ENCODE measurements around the gene CSH2.
"Not testable (repeated sequence)": the region's sequence is repeated elsewhere in the genome, so short reads cannot be mapped to it uniquely, and the experiment has no call there.

Gene CSH2

GRCh38 chr17:63873577-63873976 is at the start of gene CSH2:
Gene CSH2 (minus strand): TSS chr17:63873677. CDS start chr17:63873614, 63 bp downstream.
- not testable (repeated sequence) for H3K36me3 ChIP-seq (ENCODE audit: control insufficient read depth, insufficient read depth, low read length); H3K4me3 ChIP-seq (ENCODE audit: low read depth, low read length); H3K4me2 ChIP-seq (ENCODE audit: low read length); H3K27me3 ChIP-seq (ENCODE audit: control insufficient read depth, insufficient read depth, low read length); H3K4me1 ChIP-seq; H3K9ac ChIP-seq; H3K79me2 ChIP-seq; H3K9me3 ChIP-seq (ENCODE audit: control insufficient read depth, low read length); H3K27ac ChIP-seq; H2AFZ ChIP-seq

- H3K4me2 ChIP-seq (ENCODE audit: low read length); H3K36me3 ChIP-seq (ENCODE audit: control insufficient read depth, insufficient read depth, low read length); H3K27ac ChIP-seq; H3K9me3 ChIP-seq (ENCODE audit: control insufficient read depth, low read length); H3K9ac ChIP-seq; H3K27me3 ChIP-seq (ENCODE audit: control insufficient read depth, insufficient read depth, low read length); H3K79me2 ChIP-seq; H2AFZ ChIP-seq; H3K4me3 ChIP-seq (ENCODE audit: low read depth, low read length); H3K4me1 ChIP-seq: not testable (repeated sequence)
These were observed 48.9 kb upstream of the CSH2 start for GRCh38 chr17:63922402-63922801.

GRCh38 chr17:63920779-63921178 is 47.3 kb upstream of the CSH2 start:
- H3K4me3 ChIP-seq (ENCODE audit: low read depth, low read length); H3K9ac ChIP-seq; H2AFZ ChIP-seq; H3K4me1 ChIP-seq; H3K27ac ChIP-seq; H3K4me2 ChIP-seq (ENCODE audit: low read length); H3K79me2 ChIP-seq; H3K9me3 ChIP-seq (ENCODE audit: control insufficient read depth, low read length); H3K36me3 ChIP-seq (ENCODE audit: control insufficient read depth, insufficient read depth, low read length); H3K27me3 ChIP-seq (ENCODE audit: control insufficient read depth, insufficient read depth, low read length): not testable (repeated sequence)

GRCh38 chr17:63920050-63920449 is 46.6 kb upstream of the CSH2 start:
- not testable (repeated sequence) for H3K27ac ChIP-seq; H3K4me1 ChIP-seq; H3K27me3 ChIP-seq (ENCODE audit: control insufficient read depth, insufficient read depth, low read length); H3K36me3 ChIP-seq (ENCODE audit: control insufficient read depth, insufficient read depth, low read length); H3K4me2 ChIP-seq (ENCODE audit: low read length); H2AFZ ChIP-seq; H3K79me2 ChIP-seq; H3K9me3 ChIP-seq (ENCODE audit: control insufficient read depth, low read length); H3K9ac ChIP-seq; H3K4me3 ChIP-seq (ENCODE audit: low read depth, low read length)

- Histone ChIP-seq H3K36me3 (ENCODE audit: control insufficient read depth, insufficient read depth, low read length) (no peaks in the 10 kb centered on the region), H3K27ac (no peak overlapping the region), H3K9me3 (ENCODE audit: control insufficient read depth, low read length) (no peaks in the 10 kb centered on the region), H3K4me1 (no peaks in the 10 kb centered on the region), H3K9ac (no peak overlapping the region), H3K27me3 (ENCODE audit: control insufficient read depth, insufficient read depth, low read length) (no peaks in the 10 kb centered on the region), H3K79me2 (no peaks in the 10 kb centered on the region), H2AFZ (no peak overlapping the region), H3K4me2 (ENCODE audit: low read length) (no peak overlapping the region), H3K4me3 (ENCODE audit: low read depth, low read length) (no peak overlapping the region)
- TF ChIP-seq CTCF (IDR thresholded peaks at IDR 0.05), result peak; percentile 96
These were observed 45.8 kb upstream of the CSH2 start for GRCh38 chr17:63919311-63919723.

- H3K36me3 ChIP-seq (ENCODE audit: control insufficient read depth, insufficient read depth, low read length); H3K27ac ChIP-seq; H3K9me3 ChIP-seq (ENCODE audit: control insufficient read depth, low read length); H3K79me2 ChIP-seq; H2AFZ ChIP-seq; H3K4me2 ChIP-seq (ENCODE audit: low read length); H3K4me3 ChIP-seq (ENCODE audit: low read depth, low read length); H3K27me3 ChIP-seq (ENCODE audit: control insufficient read depth, insufficient read depth, low read length); H3K9ac ChIP-seq; H3K4me1 ChIP-seq: not testable (repeated sequence)
These were observed 45.4 kb upstream of the CSH2 start, which contains the start of gene GH1 for GRCh38 chr17:63918789-63919305. Gene GH1 (minus strand): TSS chr17:63918839. CDS start chr17:63918776, 63 bp downstream.

GRCh38 chr17:63918305-63918704 is 44.8 kb upstream of the CSH2 start:
- Histone ChIP-seq H3K27ac (no peak overlapping the region), H3K4me1 (no peaks in the 10 kb centered on the region)

More at GRCh38 chr17:63918305-63918704, 44.8 kb upstream of the CSH2 start:
- Histone ChIP-seq H3K27me3 (ENCODE audit: control insufficient read depth, insufficient read depth, low read length) (no peaks in the 10 kb centered on the region), H3K9me3 (ENCODE audit: control insufficient read depth, low read length) (no peaks in the 10 kb centered on the region), H3K9ac (no peak overlapping the region), H3K4me2 (ENCODE audit: low read length) (no peak overlapping the region), H3K79me2 (no peaks in the 10 kb centered on the region), H3K36me3 (ENCODE audit: control insufficient read depth, insufficient read depth, low read length) (no peaks in the 10 kb centered on the region), H2AFZ (no peak overlapping the region), H3K4me3 (ENCODE audit: low read depth, low read length) (no peak overlapping the region)
- no peak for TF ChIP-seq CTCF (IDR thresholded peaks at IDR 0.05)

Data from parathyroid adenoma (tissue), 2 donors.